Stomach (tissue), 4 donors: ENCODE results near the gene PLA2G4A.

ENCODE experiments used
- EP300 ChIP-seq: sonication (generic); formaldehyde crosslinking; IDR thresholded peaks from one replicate; pipeline ENCODE4 v1.6.1; 2017; ENCODE audit warnings: antibody characterized with exemption
- POLR2A ChIP-seq, 4 donors: fragments of 450-650 bp; IDR thresholded peaks; one replicate each; pipeline ENCODE4 v1.6.1; 2016; ENCODE audit warnings: antibody characterized with exemption in 4 of 4, control low read depth in 2 of 4, mild to moderate bottlenecking in 1 of 4, moderate library complexity in 1 of 4
- POLR2AphosphoS5 ChIP-seq, 3 donors: sonication (generic); formaldehyde crosslinking; IDR thresholded peaks; one replicate each; pipeline ENCODE4 v1.6.1; 2016; ENCODE audit warnings: antibody characterized with exemption in 3 of 3
- TF ChIP-seq, protein P1 (sequence below), 7 experiments: fragments of 450-650 bp in 4 of 7; fragments of 200-600 bp in 3 of 7; sonication (generic) in 3 of 7; IDR thresholded peaks; one replicate each; pipeline ENCODE4 v1.5.1; 2016 to 2019; ENCODE audit warnings: antibody characterized with exemption in 7 of 7, control low read depth in 2 of 7, mild to moderate bottlenecking in 1 of 7

DNA sequence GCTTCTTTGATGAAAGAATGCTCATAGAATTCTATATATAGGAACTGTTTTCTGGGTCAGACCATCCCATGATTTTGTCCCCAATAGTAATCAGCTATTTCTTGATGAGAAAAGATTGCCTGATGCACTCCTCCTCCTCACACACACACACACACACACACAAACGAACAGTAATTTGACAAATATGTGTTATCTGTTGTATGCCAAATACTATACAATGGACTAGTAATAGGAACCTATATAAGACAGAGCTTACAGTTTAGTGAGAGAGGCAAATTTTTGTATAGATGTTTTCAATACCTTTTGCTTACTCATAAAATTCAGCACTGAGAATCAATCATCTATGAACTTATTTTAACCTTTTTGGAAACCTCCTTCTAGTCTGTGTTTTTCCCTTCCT lies 76.8 kb downstream of the PLA2G4A start:
- TF ChIP-seq POLR2AphosphoS5 (IDR thresholded peaks at IDR 0.05) (no peak), POLR2A (IDR thresholded peaks at IDR 0.05) (no peak), EP300 (no peak)
- TF ChIP-seq, protein P1, sequence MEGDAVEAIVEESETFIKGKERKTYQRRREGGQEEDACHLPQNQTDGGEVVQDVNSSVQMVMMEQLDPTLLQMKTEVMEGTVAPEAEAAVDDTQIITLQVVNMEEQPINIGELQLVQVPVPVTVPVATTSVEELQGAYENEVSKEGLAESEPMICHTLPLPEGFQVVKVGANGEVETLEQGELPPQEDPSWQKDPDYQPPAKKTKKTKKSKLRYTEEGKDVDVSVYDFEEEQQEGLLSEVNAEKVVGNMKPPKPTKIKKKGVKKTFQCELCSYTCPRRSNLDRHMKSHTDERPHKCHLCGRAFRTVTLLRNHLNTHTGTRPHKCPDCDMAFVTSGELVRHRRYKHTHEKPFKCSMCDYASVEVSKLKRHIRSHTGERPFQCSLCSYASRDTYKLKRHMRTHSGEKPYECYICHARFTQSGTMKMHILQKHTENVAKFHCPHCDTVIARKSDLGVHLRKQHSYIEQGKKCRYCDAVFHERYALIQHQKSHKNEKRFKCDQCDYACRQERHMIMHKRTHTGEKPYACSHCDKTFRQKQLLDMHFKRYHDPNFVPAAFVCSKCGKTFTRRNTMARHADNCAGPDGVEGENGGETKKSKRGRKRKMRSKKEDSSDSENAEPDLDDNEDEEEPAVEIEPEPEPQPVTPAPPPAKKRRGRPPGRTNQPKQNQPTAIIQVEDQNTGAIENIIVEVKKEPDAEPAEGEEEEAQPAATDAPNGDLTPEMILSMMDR (IDR thresholded peaks at IDR 0.05): no peak
